CD4-positive, CD25-positive, alpha-beta regulatory T cell (primary cell): Measurements from ENCODE around the gene PDE4C. TPM values are rescaled to one million over a fixed set of nuclear protein-coding genes. Genes with fewer than 3 reads are reported as not detected.

ENCODE experiments used
- ATAC-seq, 2 donors: fragments of 150-1000 bp; cut with Tn5 transposase; one replicate each; pipeline ENCODE4 v1.10.0; 2021; ENCODE audit warnings: low read depth in 2 of 2, moderate number of reproducible peaks in 2 of 2, moderate library complexity in 1 of 2
- DNase-seq, 3 donors: peaks; one replicate each; pipeline versions ENCODE4 v3.0.0 to v3.0.0-alpha.2; 2012 to 2022; ENCODE audit warnings: mixed read lengths in 1 of 3
- H3K27ac ChIP-seq: one replicate; pipeline ENCODE4 v1.7.0; 2013; ENCODE audit warnings: mild to moderate bottlenecking, low read length; ENCODE audit not compliant: insufficient read depth, poor library complexity, severe bottlenecking
- H3K27me3 ChIP-seq: one replicate; pipeline ENCODE4 v1.7.0; 2013; ENCODE audit warnings: low read length; ENCODE audit not compliant: control insufficient read depth, insufficient read depth
- H3K36me3 ChIP-seq: one replicate; pipeline ENCODE4 v1.7.0; 2013; ENCODE audit warnings: mild to moderate bottlenecking, low read length, moderate library complexity; ENCODE audit not compliant: control insufficient read depth, insufficient read depth
- H3K4me1 ChIP-seq: 2 replicates; pipeline ENCODE4 v1.7.0; 2013; ENCODE audit warnings: mild to moderate bottlenecking, low read length; ENCODE audit not compliant: insufficient read depth, control insufficient read depth, poor library complexity, severe bottlenecking
- H3K4me3 ChIP-seq: one replicate; pipeline ENCODE4 v1.7.0; 2013; ENCODE audit warnings: low read depth, mild to moderate bottlenecking, low read length, moderate library complexity
- H3K9me3 ChIP-seq, 2 experiments: 1 replicate in 1 of 2; 2 replicates in 1 of 2; pipeline ENCODE4 v1.7.0; 2013; ENCODE audit warnings: low read length in 2 of 2, mild to moderate bottlenecking in 1 of 2, moderate library complexity in 1 of 2; ENCODE audit not compliant: control insufficient read depth in 2 of 2
- H3K27ac Mint-ChIP-seq, 3 donors: one replicate each; pipeline ENCODE4 v1.8.0; 2020 to 2022; ENCODE audit warnings: mild to moderate bottlenecking in 3 of 3, mixed read lengths in 3 of 3, moderate library complexity in 2 of 3
- H3K27me3 Mint-ChIP-seq: one replicate; pipeline ENCODE4 v1.8.0; 2022; ENCODE audit warnings: mild to moderate bottlenecking, mixed read lengths
- H3K36me3 Mint-ChIP-seq: one replicate; pipeline ENCODE4 v1.8.0; 2020; ENCODE audit warnings: mixed read lengths
- H3K4me1 Mint-ChIP-seq, 4 donors: one replicate each; pipeline ENCODE4 v1.8.0; 2020 to 2022; ENCODE audit warnings: mixed read lengths in 4 of 4, mild to moderate bottlenecking in 1 of 4
- H3K4me3 Mint-ChIP-seq, 4 donors: one replicate each; pipeline ENCODE4 v1.8.0; 2020 to 2022; ENCODE audit warnings: mild to moderate bottlenecking in 4 of 4, mixed read lengths in 4 of 4, moderate library complexity in 3 of 4
- H3K9me3 Mint-ChIP-seq, 7 donors: one replicate each; pipeline ENCODE4 v1.8.0; 2020 to 2022; ENCODE audit warnings: mixed read lengths in 7 of 7, mild to moderate bottlenecking in 3 of 7, moderate library complexity in 2 of 7
- polyA plus RNA-seq, 4 donors: library from polyadenylated mRNA; unstranded; fragments of 300-500 nt; fragmentation: Illumina TruSeq; gene quantifications; one replicate each; pipeline ENCODE4 v1.2.3, GENCODE V29; 2021
- total RNA-seq: library from RNA; stranded (reverse); gene quantifications from one replicate; pipeline ENCODE4 v1.2.3, GENCODE V29; 2022

Gene PDE4C
- total and polyA plus RNA-seq, 5 donors from 2014 or later, result not detected

DNA sequence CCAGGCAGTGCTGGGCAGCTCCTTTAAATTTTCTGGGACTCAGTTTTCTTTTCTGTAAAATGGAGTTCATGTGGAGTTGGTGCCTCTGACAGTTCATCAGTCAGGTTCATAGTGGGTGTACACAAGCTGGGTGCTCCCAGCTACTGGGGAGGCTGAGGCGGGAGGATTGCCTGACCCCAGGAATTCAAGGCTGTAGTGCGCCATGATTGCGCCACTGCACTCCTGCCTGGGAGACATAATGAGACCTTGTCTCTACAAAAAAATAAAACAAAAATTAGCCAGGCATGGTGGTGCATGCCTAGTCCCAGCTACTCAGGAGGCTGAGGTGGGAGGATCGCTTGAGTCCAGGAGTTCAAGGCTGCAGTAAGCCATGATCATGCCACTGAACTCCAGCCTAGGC is 26.9 kb upstream of the PDE4C start:
- no peaks in the 10 kb centered on the region for H3K36me3 Mint-ChIP-seq
- H3K27me3 Mint-ChIP-seq, result peaks cover 23% of the 10 kb centered on the region

DNA sequence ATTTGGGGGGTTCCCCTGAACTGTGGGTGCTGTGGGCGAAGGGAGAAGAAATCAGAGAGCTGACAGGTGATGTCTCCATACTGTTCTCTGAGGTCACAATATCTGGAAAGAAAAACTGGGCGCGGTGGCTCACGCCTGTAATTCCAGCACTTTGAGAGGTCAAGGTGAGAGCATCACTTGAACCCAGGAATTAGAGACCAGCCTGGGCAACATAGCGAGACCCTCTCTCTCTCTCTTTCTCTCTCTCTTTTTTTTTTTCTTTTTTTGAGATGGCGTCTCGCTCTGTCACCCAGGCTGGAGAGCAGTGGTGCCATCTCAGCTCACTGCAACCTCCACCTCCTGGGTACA is 26.1 kb upstream of the PDE4C start:
- Histone ChIP-seq H3K4me3 (no peak overlapping the region), H3K27me3 (no peaks in the 10 kb centered on the region), H3K4me1 (no peaks in the 10 kb centered on the region), H3K36me3 (no peaks in the 10 kb centered on the region), H3K9me3 (no peaks in the 10 kb centered on the region), H3K27ac (no peak overlapping the region)
- no peaks in the 10 kb centered on the region for H3K36me3 Mint-ChIP-seq
- ATAC-seq, result no peak
- H3K4me3 Mint-ChIP-seq, result no peak overlapping the region
- DNase-seq, result no peak
- H3K27ac Mint-ChIP-seq, result no peak overlapping the region
- peaks cover 0 to 7% (median 6%) of the 10 kb centered on the region in 4 donors for H3K4me1 Mint-ChIP-seq
- peaks cover 23% of the 10 kb centered on the region for H3K27me3 Mint-ChIP-seq
- peaks cover 0 to 2% (median 0%) of the 10 kb centered on the region in 7 donors for H3K9me3 Mint-ChIP-seq

More for the DNA sequence above, 26.9 kb upstream of the PDE4C start:
- Mint-ChIP-seq H3K4me1 (peaks cover 0 to 7% (median 6%) of the 10 kb centered on the region in 4 donors), H3K9me3 (peaks cover 0 to 2% (median 0%) of the 10 kb centered on the region in 7 donors), H3K4me3 (no peak overlapping the region), H3K27ac (no peak overlapping the region)
- no peak overlapping the region for H3K27ac ChIP-seq
- H3K9me3 ChIP-seq, result no peaks in the 10 kb centered on the region
- no peak for DNase-seq
- H3K27me3 ChIP-seq, result no peaks in the 10 kb centered on the region
- ATAC-seq, result no peak
- H3K36me3 ChIP-seq, result no peaks in the 10 kb centered on the region
- no peak overlapping the region for H3K4me3 ChIP-seq
- no peaks in the 10 kb centered on the region for H3K4me1 ChIP-seq

DNA sequence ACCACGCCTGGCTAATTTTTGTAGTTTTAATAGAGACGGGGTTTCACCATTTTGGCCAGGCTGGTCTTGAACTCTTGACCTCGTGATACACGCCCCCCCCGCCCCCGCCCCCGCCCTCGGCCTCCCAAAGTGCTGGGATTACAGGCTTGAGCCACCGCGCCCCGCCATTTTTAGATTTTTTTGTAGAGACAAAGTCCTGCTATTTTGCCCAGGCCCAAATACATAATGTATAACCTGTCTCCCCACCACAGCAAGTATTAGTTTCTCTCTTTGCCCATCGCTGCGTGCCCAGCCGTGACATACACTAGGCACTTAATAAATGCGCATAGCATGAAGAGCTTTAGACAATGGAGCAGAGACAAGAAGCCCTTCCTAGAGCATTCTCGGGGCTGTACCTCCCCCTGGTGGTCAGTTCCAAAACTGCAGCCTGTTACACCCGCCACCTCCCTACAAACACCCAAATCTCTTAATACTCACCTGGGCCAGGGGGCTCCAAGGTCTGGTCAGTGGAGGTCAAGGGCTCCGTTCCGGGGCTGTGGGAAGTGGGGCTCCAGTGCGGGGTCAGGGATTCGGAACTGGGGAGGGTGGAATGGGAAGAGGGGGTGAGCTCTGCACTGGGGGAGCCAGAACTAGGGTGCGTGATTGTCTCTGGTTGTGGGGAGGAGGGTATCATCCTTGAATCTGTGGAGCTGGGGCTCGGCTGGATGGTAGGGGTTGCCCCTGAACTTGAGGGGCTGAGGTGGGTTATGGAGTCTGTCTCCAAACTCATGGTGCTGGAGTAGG is 25.5 kb upstream of the PDE4C start:
- H3K4me1 Mint-ChIP-seq, result peaks cover 0 to 7% (median 6%) of the 10 kb centered on the region in 4 donors
- no peak overlapping the region for H3K27ac ChIP-seq
- H3K4me3 ChIP-seq, result no peak overlapping the region
- H3K36me3 Mint-ChIP-seq, result no peaks in the 10 kb centered on the region
- DNase-seq (peak; percentile 64 to 81 (median 78)), ATAC-seq (peak; percentile 75)
- no peak overlapping the region for H3K4me3 Mint-ChIP-seq
- no peaks in the 10 kb centered on the region for H3K27me3 ChIP-seq
- no peaks in the 10 kb centered on the region for H3K36me3 ChIP-seq
- H3K4me1 ChIP-seq, result no peaks in the 10 kb centered on the region
- H3K27me3 Mint-ChIP-seq, result peaks cover 23% of the 10 kb centered on the region
- H3K9me3 Mint-ChIP-seq, result peaks cover 0 to 2% (median 0%) of the 10 kb centered on the region in 7 donors
- peak overlapping the region in 2 of 3 donors; percentile 11 to 71 for H3K27ac Mint-ChIP-seq
- no peaks in the 10 kb centered on the region for H3K9me3 ChIP-seq

DNA sequence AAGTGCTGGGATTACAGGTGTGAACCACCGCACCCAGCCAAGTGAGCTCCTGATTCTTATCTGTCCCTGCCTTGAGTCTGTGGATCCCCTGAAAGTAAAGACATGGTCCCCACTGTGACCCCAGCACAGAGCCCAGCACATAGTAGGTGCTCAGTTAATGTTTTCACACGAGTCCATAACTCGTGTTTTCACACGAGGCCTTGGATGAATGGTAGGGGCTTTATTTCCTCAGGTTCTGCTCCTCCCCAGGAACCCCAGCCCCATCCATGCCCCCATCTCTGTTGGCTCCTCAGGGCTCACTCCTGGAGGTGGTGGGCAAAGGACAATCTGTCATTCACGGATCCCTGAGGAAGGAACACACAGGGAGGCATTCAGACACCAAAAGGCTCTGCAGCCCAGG is 23.6 kb upstream of the PDE4C start:
- no peaks in the 10 kb centered on the region for H3K36me3 Mint-ChIP-seq
- Histone ChIP-seq H3K36me3 (no peaks in the 10 kb centered on the region), H3K9me3 (no peaks in the 10 kb centered on the region), H3K27ac (no peak overlapping the region), H3K27me3 (no peaks in the 10 kb centered on the region), H3K4me1 (no peaks in the 10 kb centered on the region), H3K4me3 (no peak overlapping the region)
- peaks cover 0 to 6% (median 4%) of the 10 kb centered on the region in 4 donors for H3K4me1 Mint-ChIP-seq
- no peak overlapping the region for H3K27ac Mint-ChIP-seq
- H3K4me3 Mint-ChIP-seq, result peak overlapping the region in 1 of 4 donors; percentile 4
- H3K27me3 Mint-ChIP-seq, result peaks cover 23% of the 10 kb centered on the region
- no peak for ATAC-seq
- no peak for DNase-seq
- peaks cover 0 to 2% (median 0%) of the 10 kb centered on the region in 7 donors for H3K9me3 Mint-ChIP-seq

DNA sequence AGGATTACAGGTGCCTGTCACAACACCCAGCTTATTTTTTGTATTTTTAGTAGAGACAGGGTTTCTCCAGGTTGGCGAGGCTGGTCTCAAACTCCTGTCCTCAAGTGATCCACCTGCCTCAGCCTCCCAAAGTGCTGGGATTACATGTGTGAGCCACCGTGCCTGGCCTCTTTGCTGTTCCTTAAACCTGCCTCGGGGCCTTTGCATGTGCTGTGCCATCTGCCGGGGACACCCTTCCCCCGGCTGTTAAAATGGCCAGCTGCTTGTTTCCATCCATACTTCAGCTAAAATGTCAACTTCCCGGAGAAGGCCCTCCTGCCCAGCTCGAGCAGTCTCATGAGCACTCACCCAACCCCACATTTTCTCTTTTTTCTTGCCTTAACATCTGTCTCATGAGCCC is 19.1 kb upstream of the PDE4C start:
- Mint-ChIP-seq H3K9me3 (peaks cover 0 to 2% (median 0%) of the 10 kb centered on the region in 7 donors), H3K36me3 (no peaks in the 10 kb centered on the region), H3K27me3 (peaks cover 4% of the 10 kb centered on the region), H3K4me1 (peaks cover 0 to 3% (median 0%) of the 10 kb centered on the region in 4 donors), H3K4me3 (no peak overlapping the region), H3K27ac (no peak overlapping the region)
- Histone ChIP-seq H3K4me1 (no peaks in the 10 kb centered on the region), H3K4me3 (no peak overlapping the region), H3K9me3 (no peaks in the 10 kb centered on the region), H3K27ac (no peak overlapping the region), H3K36me3 (no peaks in the 10 kb centered on the region), H3K27me3 (no peaks in the 10 kb centered on the region)
- DNase-seq (no peak), ATAC-seq (no peak)

DNA sequence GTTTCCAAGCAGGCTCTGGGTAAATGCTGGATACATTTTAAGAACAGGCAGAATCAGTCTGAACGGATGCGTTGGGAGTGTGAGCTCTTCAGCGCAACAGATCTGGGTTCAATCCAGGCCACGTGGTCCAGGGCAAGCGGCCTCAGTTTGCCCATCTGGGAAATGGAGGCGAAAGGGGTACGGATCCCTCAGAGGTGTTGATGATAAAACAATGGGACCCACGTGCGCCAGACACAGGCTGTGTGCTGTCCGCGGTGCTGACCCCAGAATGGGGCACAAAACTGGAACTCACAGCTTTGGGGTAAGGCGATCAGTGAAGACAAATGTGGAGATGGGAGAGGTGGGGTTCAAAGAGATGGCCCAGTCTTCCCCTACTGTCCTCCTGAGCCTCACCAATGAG is 13.1 kb upstream of the PDE4C start:
- peak overlapping the region in 1 of 4 donors; percentile 10 for H3K4me3 Mint-ChIP-seq
- H3K4me1 ChIP-seq, result no peaks in the 10 kb centered on the region
- H3K4me3 ChIP-seq, result no peak overlapping the region
- no peak for ATAC-seq
- peaks cover 0 to under 1% of the 10 kb centered on the region in 2 experiments for H3K9me3 ChIP-seq
- H3K36me3 Mint-ChIP-seq, result no peaks in the 10 kb centered on the region
- peaks cover 0 to 3% (median 0%) of the 10 kb centered on the region in 4 donors for H3K4me1 Mint-ChIP-seq
- no peak for DNase-seq
- H3K27ac ChIP-seq, result no peak overlapping the region
- peak overlapping the region in 1 of 3 donors; percentile 12 for H3K27ac Mint-ChIP-seq
- H3K27me3 ChIP-seq, result no peaks in the 10 kb centered on the region
- H3K9me3 Mint-ChIP-seq, result peaks cover 0 to 9% (median 0%) of the 10 kb centered on the region in 7 donors
- no peaks in the 10 kb centered on the region for H3K36me3 ChIP-seq
- H3K27me3 Mint-ChIP-seq, result peaks cover 14% of the 10 kb centered on the region

DNA sequence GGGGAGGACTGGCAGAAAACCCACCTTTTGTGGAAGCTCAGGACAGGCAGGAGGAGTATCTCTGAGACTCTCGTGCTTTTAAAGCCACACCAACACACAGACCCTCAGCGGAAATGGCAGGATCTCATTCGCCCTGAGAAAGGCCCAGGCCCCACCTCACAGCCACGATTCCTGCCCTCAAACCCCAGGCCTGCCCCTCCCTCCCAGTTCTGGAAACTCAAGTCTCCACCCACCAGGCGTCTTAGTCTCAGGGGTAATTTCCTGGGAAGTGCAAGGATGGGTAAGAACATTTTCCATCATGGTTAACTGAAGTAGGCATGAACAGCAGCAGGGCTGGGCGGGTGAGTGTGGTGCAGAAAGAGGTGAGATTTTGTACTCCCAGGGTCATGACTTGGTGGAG is 8.0 kb upstream of the PDE4C start:
- H3K4me3 Mint-ChIP-seq, result no peak overlapping the region

More for the DNA sequence above, 8.0 kb upstream of the PDE4C start:
- DNase-seq, result no peak
- Histone ChIP-seq H3K4me1 (peaks cover 4% of the 10 kb centered on the region), H3K9me3 (peaks cover 0 to 16% of the 10 kb centered on the region in 2 experiments), H3K27me3 (peaks cover 11% of the 10 kb centered on the region), H3K36me3 (no peaks in the 10 kb centered on the region), H3K4me3 (no peak overlapping the region), H3K27ac (no peak overlapping the region)
- Mint-ChIP-seq H3K27me3 (peaks cover 32% of the 10 kb centered on the region), H3K4me1 (peaks cover 0 to 2% (median 0%) of the 10 kb centered on the region in 4 donors), H3K36me3 (no peaks in the 10 kb centered on the region), H3K27ac (no peak overlapping the region), H3K9me3 (peaks cover 0 to 14% (median 0%) of the 10 kb centered on the region in 7 donors)
- ATAC-seq, result no peak
